HL-60 (cell line): ENCODE measurements around the gene FAM89B.
"Not testable (repeated sequence)": the region's sequence is repeated elsewhere in the genome, so short reads cannot be mapped to it uniquely, and the experiment has no call there.

Source experiments
- POLR2AphosphoS5 ChIP-seq: IDR thresholded peaks from 2 replicates; pipeline ENCODE4 v1.6.1; 2012; ENCODE audit warnings: low read depth
- TF ChIP-seq, protein P1 (sequence below): IDR thresholded peaks from one replicate; pipeline ENCODE4 v1.5.1; 2011; ENCODE audit warnings: low read length, control low read depth, inconsistent platforms; ENCODE audit not compliant: insufficient read depth

GRCh38 chr11:65523631-65523968, 48.7 kb upstream of the FAM89B start:
- TF ChIP-seq, protein P1, sequence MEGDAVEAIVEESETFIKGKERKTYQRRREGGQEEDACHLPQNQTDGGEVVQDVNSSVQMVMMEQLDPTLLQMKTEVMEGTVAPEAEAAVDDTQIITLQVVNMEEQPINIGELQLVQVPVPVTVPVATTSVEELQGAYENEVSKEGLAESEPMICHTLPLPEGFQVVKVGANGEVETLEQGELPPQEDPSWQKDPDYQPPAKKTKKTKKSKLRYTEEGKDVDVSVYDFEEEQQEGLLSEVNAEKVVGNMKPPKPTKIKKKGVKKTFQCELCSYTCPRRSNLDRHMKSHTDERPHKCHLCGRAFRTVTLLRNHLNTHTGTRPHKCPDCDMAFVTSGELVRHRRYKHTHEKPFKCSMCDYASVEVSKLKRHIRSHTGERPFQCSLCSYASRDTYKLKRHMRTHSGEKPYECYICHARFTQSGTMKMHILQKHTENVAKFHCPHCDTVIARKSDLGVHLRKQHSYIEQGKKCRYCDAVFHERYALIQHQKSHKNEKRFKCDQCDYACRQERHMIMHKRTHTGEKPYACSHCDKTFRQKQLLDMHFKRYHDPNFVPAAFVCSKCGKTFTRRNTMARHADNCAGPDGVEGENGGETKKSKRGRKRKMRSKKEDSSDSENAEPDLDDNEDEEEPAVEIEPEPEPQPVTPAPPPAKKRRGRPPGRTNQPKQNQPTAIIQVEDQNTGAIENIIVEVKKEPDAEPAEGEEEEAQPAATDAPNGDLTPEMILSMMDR, result not testable (repeated sequence)
- TF ChIP-seq POLR2AphosphoS5, result not testable (repeated sequence)
